GM19395 (cell line): ENCODE results near the gene DEPDC7.
"Not testable (repeated sequence)": the region's sequence is repeated elsewhere in the genome, so short reads cannot be mapped to it uniquely, and the experiment has no call there.

ENCODE experiments used
- ATAC-seq: cut with Tn5 transposase; IDR thresholded peaks from one replicate; pipeline ENCODE4 v1.9.1; 2021; ENCODE audit warnings: mild to moderate bottlenecking, moderate library complexity; ENCODE audit not compliant: unreplicated experiment

DEPDC7 gene

DNA sequence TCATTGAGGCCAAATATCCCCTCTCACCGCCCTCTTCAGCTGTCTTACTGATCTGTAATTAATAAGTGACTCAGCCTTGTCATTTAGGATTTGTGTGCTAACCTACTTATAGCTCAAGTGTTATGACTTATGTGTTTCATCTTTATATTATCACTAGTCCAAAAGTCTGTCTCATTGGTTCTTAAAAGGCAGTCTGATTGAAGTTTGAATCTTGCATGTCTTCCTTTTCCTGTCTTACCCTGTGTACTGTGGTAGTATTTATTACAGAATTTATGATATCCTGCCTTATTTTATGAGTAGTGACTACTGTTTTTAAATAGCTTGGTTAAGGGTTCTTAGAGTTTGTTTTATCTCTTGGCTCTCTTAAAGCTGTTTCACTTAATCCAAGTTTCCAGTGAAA lies 6.3 kb downstream of the DEPDC7 start:
- ATAC-seq: no peak

- no peak for ATAC-seq
Measured at GRCh38 chr11:33025339-33025722, 9.7 kb downstream of the DEPDC7 start.

- ATAC-seq: no peak
Measured at GRCh38 chr11:33027233-33027632, 11.6 kb downstream of the DEPDC7 start.

DNA sequence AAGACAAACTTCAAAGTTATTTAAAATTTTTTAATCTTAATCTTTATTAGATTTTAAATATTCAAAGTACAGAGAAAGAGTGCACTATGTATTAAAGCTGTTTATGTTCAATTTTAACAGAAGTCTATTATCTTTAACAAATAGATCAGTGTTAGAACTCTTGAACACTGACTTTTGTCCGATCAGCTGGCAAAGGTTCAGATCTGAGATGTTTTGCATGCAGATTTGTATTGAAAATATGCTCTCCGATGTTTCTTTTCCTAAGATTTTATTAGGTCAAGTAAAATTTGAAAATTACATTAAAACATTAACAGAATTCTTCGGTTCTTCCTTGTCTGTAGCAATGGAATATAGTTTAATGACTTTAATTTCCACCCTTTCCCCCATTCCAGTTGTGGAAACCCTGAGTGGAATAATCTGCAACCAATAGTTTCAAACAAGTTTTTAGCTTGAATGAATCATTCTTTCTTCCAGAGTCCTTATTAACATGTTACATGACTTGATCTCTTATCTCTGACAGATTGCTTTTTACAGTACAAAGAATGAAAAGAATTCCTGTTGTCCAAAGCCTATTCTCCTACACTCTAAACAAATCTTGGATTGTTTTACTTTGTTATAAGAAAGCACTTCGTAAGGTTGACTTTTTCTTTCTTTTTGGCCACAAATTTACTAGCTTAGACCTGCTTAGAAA lies 12.3 kb downstream of the DEPDC7 start:
- ATAC-seq: no peak

GRCh38 chr11:33028537-33028914 lies 12.8 kb downstream of the DEPDC7 start:
- ATAC-seq: no peak

GRCh38 chr11:33029218-33029617 lies 13.5 kb downstream of the DEPDC7 start:
- ATAC-seq: not testable (repeated sequence)

- no peak for ATAC-seq
Measured at GRCh38 chr11:33033493-33033892, 17.8 kb downstream of the DEPDC7 start.

- no peak for ATAC-seq
Measured at GRCh38 chr11:33035011-33035410, 19.3 kb downstream of the DEPDC7 start.

DNA sequence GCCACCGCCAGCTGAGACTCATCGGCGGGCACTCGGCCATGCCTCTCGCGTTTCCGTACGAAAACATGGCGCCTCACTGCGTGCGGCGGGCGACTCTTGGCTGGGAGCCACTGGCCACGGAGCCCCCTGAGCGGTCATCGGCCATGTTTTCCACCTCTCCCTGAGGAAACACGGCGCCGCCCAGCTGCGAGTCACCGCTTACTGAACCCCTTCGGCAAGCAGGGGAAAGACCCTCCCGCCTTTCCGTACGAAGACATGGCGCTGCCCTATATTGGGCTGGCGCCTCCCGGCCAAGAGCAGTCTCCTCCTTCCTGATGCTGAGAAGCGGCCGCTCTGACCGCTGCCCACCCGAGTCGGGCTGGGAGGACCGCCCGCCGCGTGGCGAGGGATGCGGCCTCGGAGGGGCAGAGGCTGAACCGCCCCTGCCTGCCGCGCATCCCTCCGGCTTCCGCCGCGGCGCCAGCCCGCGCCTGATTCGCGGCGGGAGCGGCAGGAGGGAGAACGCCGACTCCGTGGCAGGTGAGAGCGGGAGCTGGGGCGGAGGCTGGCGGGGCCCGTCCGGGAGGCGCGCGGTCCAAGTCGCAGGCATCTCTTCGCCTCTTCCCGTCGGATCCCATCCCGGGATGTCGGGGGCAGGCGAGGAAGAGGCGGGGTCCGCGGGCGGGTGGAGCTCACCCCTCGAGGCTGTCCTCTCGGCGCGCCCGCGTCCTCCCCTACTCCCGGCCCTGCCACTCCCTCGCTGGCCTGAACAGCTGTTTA lies 23.8 kb downstream of the DEPDC7 start, which contains the start of gene TCP11L1:
Gene TCP11L1 (plus strand): TSS at position 299 of the 759 bp plus-strand sequence. CDS start 4,202 bp downstream, outside the sequence.
- ATAC-seq: peak; percentile 77

DNA sequence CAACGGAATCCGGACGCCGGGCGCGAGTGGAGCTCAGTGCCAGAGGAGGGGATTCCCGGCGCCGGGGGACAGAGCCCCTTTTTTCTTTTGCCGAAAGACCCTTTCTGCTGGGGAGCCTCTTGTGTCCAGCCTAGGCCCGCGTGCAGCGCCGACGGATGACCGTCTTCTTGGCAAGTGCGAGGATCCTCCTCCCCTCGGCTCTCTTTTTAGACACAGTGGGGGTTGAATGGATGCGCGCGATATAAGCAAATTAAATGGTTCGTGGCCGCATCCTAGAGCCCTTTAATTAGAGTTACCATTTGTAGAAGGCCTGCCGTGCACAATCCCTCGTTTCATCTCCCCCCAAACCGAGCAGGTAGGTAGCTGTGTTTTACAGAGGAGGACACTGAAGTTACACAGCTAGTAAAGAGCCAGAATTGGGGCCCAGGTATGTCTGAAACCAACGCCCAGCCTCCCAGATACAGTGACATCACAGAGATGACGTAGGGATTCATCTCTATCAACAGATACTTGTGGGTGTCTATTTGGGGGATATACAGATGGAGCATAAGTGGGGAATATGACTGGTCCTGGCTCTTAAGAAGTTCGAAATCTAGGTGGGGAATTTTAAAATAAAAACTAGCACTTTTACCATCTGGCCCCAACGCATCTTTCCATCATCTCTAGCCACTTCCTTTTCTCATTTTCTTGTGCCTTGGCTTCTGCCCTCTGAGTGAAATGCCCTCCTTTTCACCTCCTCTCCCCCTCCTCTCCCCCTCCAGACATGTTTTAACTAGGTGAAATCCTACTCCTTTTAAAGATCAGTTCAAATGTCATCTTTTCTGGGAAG lies 24.6 kb downstream of the DEPDC7 start:
- ATAC-seq: peak; percentile 37

- no peak for ATAC-seq
Measured at GRCh38 chr11:33040862-33041453, 25.3 kb downstream of the DEPDC7 start.

- ATAC-seq: no peak
Measured at GRCh38 chr11:33043221-33043830, 27.6 kb downstream of the DEPDC7 start.

- no peak for ATAC-seq
Measured at GRCh38 chr11:33044285-33044756, 28.6 kb downstream of the DEPDC7 start.

DNA sequence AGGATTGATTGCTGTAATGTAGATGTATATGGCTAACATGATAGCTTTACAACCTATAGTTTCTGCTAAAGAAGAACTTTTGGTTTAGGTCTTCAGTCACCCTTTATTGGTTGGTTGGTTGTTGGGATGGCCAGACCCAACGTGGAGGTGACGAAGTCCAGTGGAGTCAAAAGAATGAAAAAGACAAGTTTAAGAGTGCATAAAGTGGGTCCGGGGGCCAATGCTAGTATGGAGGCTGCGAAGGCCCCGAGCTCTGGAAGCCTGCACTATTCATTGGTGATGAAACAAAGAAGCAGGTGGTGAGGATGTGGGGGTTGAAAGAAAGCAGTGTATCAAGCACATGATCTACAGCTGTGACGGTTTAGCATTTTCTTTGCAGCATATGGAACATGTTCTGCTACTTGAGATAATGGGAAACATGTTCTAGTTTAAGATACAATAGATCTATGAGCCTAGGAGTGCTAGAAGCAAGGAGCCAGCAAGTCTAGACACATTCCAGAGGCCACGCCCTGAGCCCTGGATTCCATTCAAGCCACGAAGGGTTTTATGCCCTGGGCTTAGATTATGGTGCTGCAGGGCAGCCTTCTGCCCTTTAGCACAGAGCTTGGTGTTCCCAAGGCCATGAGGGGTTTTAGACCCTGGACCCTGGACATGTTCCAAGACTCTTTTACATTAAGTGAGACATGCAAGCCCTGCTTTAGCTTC lies 30.0 kb downstream of the DEPDC7 start:
- ATAC-seq: no peak

DNA sequence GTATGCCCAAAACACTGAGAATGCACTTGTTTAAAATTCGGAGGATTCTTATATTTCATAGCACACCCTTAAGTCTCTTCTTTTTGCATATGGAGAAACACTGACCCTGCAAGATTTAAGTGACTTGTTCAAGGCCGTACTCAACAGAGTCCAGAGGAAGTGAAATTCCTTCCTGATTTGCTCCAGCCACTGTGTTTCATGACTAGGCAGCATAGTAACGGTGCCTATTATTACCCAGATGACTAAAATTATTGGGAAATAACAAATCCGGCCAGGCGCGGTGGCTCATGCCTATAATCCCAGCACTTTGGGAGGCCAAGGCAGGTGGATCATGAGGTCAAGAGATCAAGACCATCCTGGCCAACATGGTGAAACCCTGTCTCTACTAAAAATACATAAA lies 33.0 kb downstream of the DEPDC7 start:
- ATAC-seq: not testable (repeated sequence)

DNA sequence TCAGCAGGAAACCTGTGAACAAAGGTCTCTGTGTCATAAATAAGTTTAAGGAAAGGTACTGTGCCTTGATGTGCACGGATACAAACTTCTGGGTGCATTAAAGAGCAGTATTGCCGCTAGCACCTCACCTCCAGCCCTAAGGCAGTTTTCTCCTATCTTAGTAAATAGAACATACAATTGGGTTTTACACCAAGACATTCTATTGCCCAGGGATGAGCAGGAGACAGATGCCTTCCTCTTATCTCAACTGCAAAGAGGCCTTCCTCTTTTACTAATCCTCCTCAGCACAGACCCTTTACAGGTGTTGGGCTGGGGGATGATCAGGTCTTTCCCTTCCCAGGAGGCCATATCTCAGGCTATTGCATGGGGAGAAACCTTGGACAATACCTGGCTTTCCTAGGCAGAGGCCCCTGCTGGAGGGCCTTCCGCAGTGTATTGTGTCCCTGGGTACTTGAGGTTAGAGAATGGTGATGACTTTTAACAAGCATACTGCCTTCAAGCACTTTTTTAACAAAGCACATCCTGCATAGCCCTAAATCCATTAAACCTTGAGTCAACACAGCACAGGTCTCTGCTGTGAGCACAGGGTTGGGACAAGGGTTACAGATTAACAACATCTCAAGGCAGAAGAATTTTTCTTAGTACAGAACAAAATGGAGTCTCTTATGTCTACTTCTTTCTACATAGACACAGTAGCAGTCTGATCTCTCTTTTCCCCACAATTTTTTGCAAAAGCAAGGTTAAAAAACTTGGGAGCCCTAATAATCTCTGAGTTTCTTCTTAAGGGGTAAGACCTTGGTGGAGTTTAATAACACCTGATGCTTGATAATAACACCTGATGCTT lies 34.1 kb downstream of the DEPDC7 start:
- not testable (repeated sequence) for ATAC-seq

GRCh38 chr11:33052231-33052630 lies 36.6 kb downstream of the DEPDC7 start:
- no peak for ATAC-seq

- no peak for ATAC-seq
Measured at GRCh38 chr11:33055375-33055774, 39.7 kb downstream of the DEPDC7 start.

- ATAC-seq: no peak
Measured at GRCh38 chr11:33057284-33057683, 41.6 kb downstream of the DEPDC7 start.
